Measurements from ENCODE around the gene HSD17B10.

GRCh38 chrX:53398216-53398615 lies 36.0 kb downstream of the HSD17B10 start:
- TF ChIP-seq, protein P1, sequence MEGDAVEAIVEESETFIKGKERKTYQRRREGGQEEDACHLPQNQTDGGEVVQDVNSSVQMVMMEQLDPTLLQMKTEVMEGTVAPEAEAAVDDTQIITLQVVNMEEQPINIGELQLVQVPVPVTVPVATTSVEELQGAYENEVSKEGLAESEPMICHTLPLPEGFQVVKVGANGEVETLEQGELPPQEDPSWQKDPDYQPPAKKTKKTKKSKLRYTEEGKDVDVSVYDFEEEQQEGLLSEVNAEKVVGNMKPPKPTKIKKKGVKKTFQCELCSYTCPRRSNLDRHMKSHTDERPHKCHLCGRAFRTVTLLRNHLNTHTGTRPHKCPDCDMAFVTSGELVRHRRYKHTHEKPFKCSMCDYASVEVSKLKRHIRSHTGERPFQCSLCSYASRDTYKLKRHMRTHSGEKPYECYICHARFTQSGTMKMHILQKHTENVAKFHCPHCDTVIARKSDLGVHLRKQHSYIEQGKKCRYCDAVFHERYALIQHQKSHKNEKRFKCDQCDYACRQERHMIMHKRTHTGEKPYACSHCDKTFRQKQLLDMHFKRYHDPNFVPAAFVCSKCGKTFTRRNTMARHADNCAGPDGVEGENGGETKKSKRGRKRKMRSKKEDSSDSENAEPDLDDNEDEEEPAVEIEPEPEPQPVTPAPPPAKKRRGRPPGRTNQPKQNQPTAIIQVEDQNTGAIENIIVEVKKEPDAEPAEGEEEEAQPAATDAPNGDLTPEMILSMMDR (IDR thresholded peaks at IDR 0.05; ENCODE audit: poor library complexity): no peak
- TF ChIP-seq EZH2phosphoT487 (IDR thresholded peaks at IDR 0.05; ENCODE audit: low read depth, severe bottlenecking, unreplicated experiment): no peak
- no peak for TF ChIP-seq EZH2 (IDR thresholded peaks at IDR 0.05; ENCODE audit: borderline replicate concordance)
